Measurements from ENCODE around the gene C2CD2L. TPM values are rescaled to one million over a fixed set of nuclear protein-coding genes. Genes with fewer than 3 reads are reported as not detected.

Gene C2CD2L
- total RNA-seq, 1 experiment from 2014 or later = 5.6 TPM

DNA sequence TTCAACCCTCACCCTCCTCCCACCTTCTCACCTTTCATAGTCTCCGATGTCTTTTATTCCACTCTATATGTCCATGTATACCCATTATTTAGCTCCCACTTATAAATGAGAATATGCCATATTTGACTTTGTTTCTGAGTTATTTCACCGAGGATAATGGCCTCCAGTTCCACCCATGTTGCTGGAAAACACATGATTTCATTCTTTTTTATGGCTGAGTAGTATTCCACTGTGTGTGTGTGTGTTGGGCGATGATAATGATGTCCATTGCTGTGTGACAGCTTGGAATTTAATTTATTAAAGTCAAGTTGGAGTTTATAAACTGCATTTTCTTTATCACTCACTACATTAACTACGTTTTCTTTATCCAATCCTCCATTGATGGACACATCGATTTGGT, 11.1 kb downstream of the C2CD2L start:
- no peak overlapping the region for H2BK5ac ChIP-seq (ENCODE audit: insufficient read length, low read length)
- no peaks in the 10 kb centered on the region for H3K9me3 ChIP-seq (ENCODE audit: control insufficient read depth, low read depth, low read length)
- H3K9ac ChIP-seq (ENCODE audit: extremely low read depth, insufficient read length, low read length) = no peak overlapping the region
- H3K56ac ChIP-seq (ENCODE audit: insufficient read length, low read depth, low read length) = no peak overlapping the region
- H3K79me1 ChIP-seq (ENCODE audit: insufficient read depth, low read depth, low read length, poor library complexity, severe bottlenecking) = peaks cover 6% of the 10 kb centered on the region
- no peak overlapping the region for H3K14ac ChIP-seq (ENCODE audit: insufficient read depth, low read length)
- H2BK120ac ChIP-seq (ENCODE audit: low read depth, low read length, poor library complexity, severe bottlenecking) = no peak overlapping the region
- no peak overlapping the region for H3K27ac Mint-ChIP-seq
- no peak overlapping the region for H4K91ac ChIP-seq (ENCODE audit: insufficient read length, low read depth, low read length)
- no peaks in the 10 kb centered on the region; the same call in 1 of the 2 replicates for H3K27me3 Mint-ChIP-seq (ENCODE audit: low read depth)
- no peak overlapping the region for H3K4me2 ChIP-seq (ENCODE audit: insufficient read depth, insufficient read length, low read length)
- no peak overlapping the region for H2BK15ac ChIP-seq (ENCODE audit: low read depth, low read length)
- no peak overlapping the region for H2BK20ac ChIP-seq (ENCODE audit: low read depth, low read length, poor library complexity, severe bottlenecking)
- peaks cover 9% of the 10 kb centered on the region for H3K23me2 ChIP-seq (ENCODE audit: insufficient read length, low read depth, low read length, poor library complexity, severe bottlenecking)
- H3K4me1 Mint-ChIP-seq = peaks cover 23 to 32% of the 10 kb centered on the region in 2 experiments
- no peak overlapping the region for H2AK5ac ChIP-seq (ENCODE audit: insufficient read length, low read length)
- peaks cover 8% of the 10 kb centered on the region for H3K79me2 ChIP-seq (ENCODE audit: insufficient read depth, low read length)
- no peak overlapping the region for H3K23ac ChIP-seq (ENCODE audit: insufficient read length, low read depth, low read length)
- H4K20me1 ChIP-seq (ENCODE audit: control insufficient read depth, insufficient read depth, insufficient read length) = no peaks in the 10 kb centered on the region
- H4K5ac ChIP-seq (ENCODE audit: insufficient read length, low read depth, low read length) = no peak overlapping the region
- WGBS (ENCODE audit: extremely low coverage, insufficient read length, low lambda C conversion rate) = no CpG with 5 or more reads among the region's 5 CpGs
- H3K9me3 Mint-ChIP-seq = no peaks in the 10 kb centered on the region; a peak in 1 of 5 replicates
- H3K18ac ChIP-seq (ENCODE audit: insufficient read length, low read depth, low read length) = no peak overlapping the region
- no peak for TF ChIP-seq CTCF (conservative IDR thresholded peaks at IDR 0.05)
- H3K27ac ChIP-seq (ENCODE audit: insufficient read length, low read depth, low read length) = no peak overlapping the region
- no peak overlapping the region for H3T11ph ChIP-seq (ENCODE audit: low read length)
- H3K36me3 Mint-ChIP-seq (ENCODE audit: insufficient read depth in 1 of 3, low read depth in 3 of 3) = peaks cover 0 to 3% (median 2%) of the 10 kb centered on the region in 3 experiments; a peak in 3 of 7 replicates
- no peak overlapping the region for H2AFZ ChIP-seq (ENCODE audit: low read length)
- no peaks in the 10 kb centered on the region for H3K27me3 ChIP-seq (ENCODE audit: insufficient read depth, low read length)
- DNase-seq = no peak
- H2BK12ac ChIP-seq (ENCODE audit: insufficient read length, low read depth, low read length) = no peak overlapping the region
- no peak overlapping the region for H4K8ac ChIP-seq (replicated peaks; ENCODE audit: insufficient read length, low read depth, low read length)
- H3K4me1 ChIP-seq (ENCODE audit: insufficient read depth, low read length) = peaks cover 4% of the 10 kb centered on the region; the same call in 1 of the 2 replicates
- H3K4ac ChIP-seq (ENCODE audit: low read depth, low read length) = no peak overlapping the region
- H3K4me3 Mint-ChIP-seq = no peak overlapping the region

Measured in H9 (cell line).